ENCODE results near the gene REV3L. TPM values are rescaled to one million over a fixed set of nuclear protein-coding genes. Genes with fewer than 3 reads are reported as not detected.

REV3L gene
- total and polyA plus RNA-seq, 2 donors (not counting 3 experiments of a cell fraction or from before 2014, with no cell fraction given), result 6.0 to 22.7 TPM

GRCh38 chr6:111445861-111446267 lies 37.2 kb downstream of the REV3L start:
- Histone ChIP-seq H4K20me1 (replicated peaks; ENCODE audit: control insufficient read depth, extremely low read depth, insufficient read depth, low read length) (no peaks in the 10 kb centered on the region), H3K4me1 (ENCODE audit: control insufficient read depth, extremely low read depth, insufficient read depth, low read length) (peaks cover 19% of the 10 kb centered on the region), H3K79me2 (ENCODE audit: control insufficient read depth, insufficient read depth, low read length) (peaks cover 18% of the 10 kb centered on the region), H3K9ac (replicated peaks; ENCODE audit: extremely low read depth, insufficient read depth, low read length) (peak overlapping the region; percentile 53), H3K9me3 (replicated peaks; ENCODE audit: control insufficient read depth, insufficient read depth, low read length) (no peaks in the 10 kb centered on the region), H3K4me3 (replicated peaks in 1 of 3; ENCODE audit: insufficient read depth in 1 of 3, low read depth in 1 of 3, low read length in 3 of 3) (peak overlapping the region in 1 of 3 experiments; percentile 27), H3K4me2 (ENCODE audit: insufficient read depth, low read length) (peak overlapping the region; percentile 90), H3K27me3 (ENCODE audit: control insufficient read depth in 2 of 2, insufficient read depth in 2 of 2, low read length in 2 of 2) (no peaks in the 10 kb centered on the region), H3K27ac (ENCODE audit: insufficient read depth, low read depth, low read length) (peak overlapping the region; percentile 85), H3K9me1 (replicated peaks; ENCODE audit: control insufficient read depth, extremely low read depth, insufficient read depth, low read length) (no peaks in the 10 kb centered on the region), H2AFZ (ENCODE audit: low read depth, low read length) (peak overlapping the region; percentile 62), H3K36me3 (ENCODE audit: control insufficient read depth in 2 of 2, extremely low read depth in 1 of 2, insufficient read depth in 2 of 2, low read length in 2 of 2) (no peaks in the 10 kb centered on the region)
- ChIA-PET CTCF (interaction anchor here (0.8 kb wide), 1 partner anchor 86 kb away, joined by 4 read pairs; no protein-coding TSS in a partner anchor), POLR2A (no interaction called here)
- BruUV-seq (replicated peaks), result no TSS peak
- dilution Hi-C loops (cut with MboI; ENCODE audit: extremely low pct_ligation_motif_present, low sequenced_read_pairs) (no loop called here), intact Hi-C loops (cut with micrococcal nuclease) (loop anchor here (1.0 kb wide), 1 partner anchor 19 kb away; no protein-coding TSS in a partner anchor)
- no peak for TF ChIP-seq EZH2 (IDR thresholded peaks at IDR 0.05; ENCODE audit: borderline replicate concordance, low read depth, low read length, severe bottlenecking)
- peak; percentile 19 for TF ChIP-seq FOS (IDR thresholded peaks at IDR 0.05; ENCODE audit: borderline replicate concordance, insufficient read depth, low read length)
- peak; percentile 63 for TF ChIP-seq JUN (IDR thresholded peaks at IDR 0.05; ENCODE audit: borderline replicate concordance, insufficient read depth, insufficient read length, low read depth)
- FAIRE-seq (peak; percentile 80), DNase-seq (ENCODE audit: low read depth, low spot score) (peak; percentile 76)

- Histone ChIP-seq H3K4me2 (ENCODE audit: insufficient read depth, low read length) (no peak overlapping the region), H3K27ac (ENCODE audit: insufficient read depth, low read depth, low read length) (no peak overlapping the region), H3K79me2 (ENCODE audit: control insufficient read depth, insufficient read depth, low read length) (peaks cover 17% of the 10 kb centered on the region), H3K4me3 (replicated peaks in 1 of 3; ENCODE audit: insufficient read depth in 1 of 3, low read depth in 1 of 3, low read length in 3 of 3) (no peak overlapping the region), H3K9me3 (replicated peaks; ENCODE audit: control insufficient read depth, insufficient read depth, low read length) (no peaks in the 10 kb centered on the region), H3K9me1 (replicated peaks; ENCODE audit: control insufficient read depth, extremely low read depth, insufficient read depth, low read length) (no peaks in the 10 kb centered on the region), H4K20me1 (replicated peaks; ENCODE audit: control insufficient read depth, extremely low read depth, insufficient read depth, low read length) (no peaks in the 10 kb centered on the region), H3K4me1 (ENCODE audit: control insufficient read depth, extremely low read depth, insufficient read depth, low read length) (peaks cover 19% of the 10 kb centered on the region), H2AFZ (ENCODE audit: low read depth, low read length) (no peak overlapping the region), H3K27me3 (ENCODE audit: control insufficient read depth in 2 of 2, insufficient read depth in 2 of 2, low read length in 2 of 2) (no peaks in the 10 kb centered on the region), H3K9ac (replicated peaks; ENCODE audit: extremely low read depth, insufficient read depth, low read length) (no peak overlapping the region), H3K36me3 (ENCODE audit: control insufficient read depth in 2 of 2, extremely low read depth in 1 of 2, insufficient read depth in 2 of 2, low read length in 2 of 2) (no peaks in the 10 kb centered on the region)
- ChIA-PET POLR2A (no interaction called here), CTCF (interaction anchor here (0.8 kb wide), 1 partner anchor 85 kb away, joined by 4 read pairs; no protein-coding TSS in a partner anchor)
- no TSS peak for BruUV-seq (replicated peaks)
- FAIRE-seq (no peak), DNase-seq (ENCODE audit: low read depth, low spot score) (no peak)
- TF ChIP-seq JUN (IDR thresholded peaks at IDR 0.05; ENCODE audit: borderline replicate concordance, insufficient read depth, insufficient read length, low read depth) (no peak), POLR2A (IDR thresholded peaks at IDR 0.05; ENCODE audit: low read depth, low read length) (no peak), FOS (IDR thresholded peaks at IDR 0.05; ENCODE audit: borderline replicate concordance, insufficient read depth, low read length) (no peak), MYC (IDR thresholded peaks at IDR 0.05; ENCODE audit: low read depth, low read length) (no peak)
- intact Hi-C loops (cut with micrococcal nuclease), result loop anchor here (1.0 kb wide), 1 partner anchor 17 kb away; no protein-coding TSS in a partner anchor
- dilution Hi-C loops (cut with MboI; ENCODE audit: extremely low pct_ligation_motif_present, low sequenced_read_pairs), result no loop called here
These were observed 38.2 kb downstream of the REV3L start for GRCh38 chr6:111444794-111445193.

Measured in endothelial cell of umbilical vein (primary cell).